K562 (cell line): ENCODE measurements around the gene CCDC54. TPM values are rescaled to one million over a fixed set of nuclear protein-coding genes. Genes with fewer than 3 reads are reported as not detected.

ENCODE experiments used
- CBX3 ChIP-seq, 2 experiments: IDR thresholded peaks; 1 replicate in 1 of 2; 2 replicates in 1 of 2; pipeline ENCODE4 v1.6.1; 2012; ENCODE audit warnings: inconsistent platforms in 2 of 2, low read length in 2 of 2, borderline replicate concordance in 1 of 2, control low read depth in 1 of 2
- CREM ChIP-seq: IDR thresholded peaks from 2 replicates; pipeline ENCODE4 v1.6.1; 2014; ENCODE audit warnings: antibody characterized with exemption, low read depth
- DPF2 ChIP-seq: fragments of 450-650 bp; IDR thresholded peaks from 2 replicates; pipeline ENCODE4 v1.6.1; 2016
- NFATC3 ChIP-seq: fragments of 450-650 bp; IDR thresholded peaks from 2 replicates; pipeline ENCODE4 v1.6.1; 2017; ENCODE audit warnings: mild to moderate bottlenecking
- RBM39 ChIP-seq: fragments of 200-400 bp; formaldehyde crosslinking; optimal IDR thresholded peaks from 2 replicates; pipeline ENCODE3; 2018; ENCODE audit warnings: low read depth, low read length
- TBP ChIP-seq: optimal IDR thresholded peaks from 2 replicates; pipeline ENCODE3; 2011; ENCODE audit warnings: low read depth, low read length, improper control_type of control experiment
- polyA plus RNA-seq, 8 experiments: library from polyadenylated mRNA; depleted of rRNA in 4 of 8; stranded (reverse) in 5 of 8; unstranded in 3 of 8; fragments of >200 nt; fragmentation: Nextera tagmentation in 2 of 8; fragmentation: Illumina TruSeq in 1 of 8; extraction: Ambion mirVana in 2 of 8; extraction: Trizol in 1 of 8; gene quantifications; 2 replicates each; pipeline versions ENCODE4 v1.2.1 to v1.2.3, GENCODE V29; 2011 to 2014; ENCODE audit warnings: inconsistent platforms in 1 of 8, missing spikeins in 1 of 8
- total RNA-seq, 7 experiments: library from RNA; depleted of rRNA in 6 of 7; stranded (reverse); fragments of >200 nt in 6 of 7; fragmentation: Illumina TruSeq in 2 of 7; extraction: Trizol in 2 of 7; gene quantifications; 2 replicates each; pipeline versions ENCODE4 v1.2.1 to v1.2.3, GENCODE V29; 2011 to 2021; ENCODE audit warnings: low replicate concordance in 1 of 7
- TF ChIP-seq, protein P1 (sequence below), 2 experiments: fragments of 450-650 bp in 1 of 2; sonication (generic) in 1 of 2; formaldehyde crosslinking in 1 of 2; IDR thresholded peaks; 2 replicates each; pipeline versions ENCODE4 v1.7.1 to v1.9.0; 2016 to 2022; ENCODE audit warnings: inconsistent platforms in 1 of 2, mild to moderate bottlenecking in 1 of 2, missing genetic modification reagents in 1 of 2
- TF ChIP-seq, protein P2 (sequence below): sonication (generic); formaldehyde crosslinking; IDR thresholded peaks from 2 replicates; pipeline ENCODE4 v1.8.0; 2023; ENCODE audit warnings: mild to moderate bottlenecking, missing genetic modification reagents

CCDC54 gene
- total and polyA plus RNA-seq, 9 of the 15 experiments (the other 6 are each of a cell fraction or from before 2014, with no cell fraction given), result not detected

DNA sequence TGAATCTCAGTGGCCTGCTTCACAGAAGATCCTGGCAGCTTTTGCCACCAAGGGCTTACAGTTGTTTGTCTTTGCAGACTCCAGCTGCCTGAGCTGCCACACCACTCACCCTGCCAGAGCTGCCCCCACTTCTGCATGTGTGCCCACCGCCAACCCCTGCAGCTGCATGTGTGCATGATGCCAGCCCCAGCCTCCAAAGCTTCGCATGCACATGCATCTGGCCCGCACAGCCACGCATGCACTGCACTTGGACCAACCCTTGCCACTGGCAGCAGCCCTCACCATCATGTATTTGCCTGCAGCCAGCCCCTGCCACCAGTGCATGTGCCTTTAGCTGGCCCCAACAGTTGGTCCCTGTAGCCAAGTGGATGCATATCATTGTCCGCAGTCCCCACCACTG, 31.3 kb downstream of the CCDC54 start (continued):
- TF ChIP-seq, protein P1, sequence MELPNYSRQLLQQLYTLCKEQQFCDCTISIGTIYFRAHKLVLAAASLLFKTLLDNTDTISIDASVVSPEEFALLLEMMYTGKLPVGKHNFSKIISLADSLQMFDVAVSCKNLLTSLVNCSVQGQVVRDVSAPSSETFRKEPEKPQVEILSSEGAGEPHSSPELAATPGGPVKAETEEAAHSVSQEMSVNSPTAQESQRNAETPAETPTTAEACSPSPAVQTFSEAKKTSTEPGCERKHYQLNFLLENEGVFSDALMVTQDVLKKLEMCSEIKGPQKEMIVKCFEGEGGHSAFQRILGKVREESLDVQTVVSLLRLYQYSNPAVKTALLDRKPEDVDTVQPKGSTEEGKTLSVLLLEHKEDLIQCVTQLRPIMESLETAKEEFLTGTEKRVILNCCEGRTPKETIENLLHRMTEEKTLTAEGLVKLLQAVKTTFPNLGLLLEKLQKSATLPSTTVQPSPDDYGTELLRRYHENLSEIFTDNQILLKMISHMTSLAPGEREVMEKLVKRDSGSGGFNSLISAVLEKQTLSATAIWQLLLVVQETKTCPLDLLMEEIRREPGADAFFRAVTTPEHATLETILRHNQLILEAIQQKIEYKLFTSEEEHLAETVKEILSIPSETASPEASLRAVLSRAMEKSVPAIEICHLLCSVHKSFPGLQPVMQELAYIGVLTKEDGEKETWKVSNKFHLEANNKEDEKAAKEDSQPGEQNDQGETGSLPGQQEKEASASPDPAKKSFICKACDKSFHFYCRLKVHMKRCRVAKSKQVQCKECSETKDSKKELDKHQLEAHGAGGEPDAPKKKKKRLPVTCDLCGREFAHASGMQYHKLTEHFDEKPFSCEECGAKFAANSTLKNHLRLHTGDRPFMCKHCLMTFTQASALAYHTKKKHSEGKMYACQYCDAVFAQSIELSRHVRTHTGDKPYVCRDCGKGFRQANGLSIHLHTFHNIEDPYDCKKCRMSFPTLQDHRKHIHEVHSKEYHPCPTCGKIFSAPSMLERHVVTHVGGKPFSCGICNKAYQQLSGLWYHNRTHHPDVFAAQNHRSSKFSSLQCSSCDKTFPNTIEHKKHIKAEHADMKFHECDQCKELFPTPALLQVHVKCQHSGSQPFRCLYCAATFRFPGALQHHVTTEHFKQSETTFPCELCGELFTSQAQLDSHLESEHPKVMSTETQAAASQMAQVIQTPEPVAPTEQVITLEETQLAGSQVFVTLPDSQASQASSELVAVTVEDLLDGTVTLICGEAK (IDR thresholded peaks at IDR 0.05), result no peak
- TF ChIP-seq, protein P1 (CRISPR knock-in tag; IDR thresholded peaks at IDR 0.05), result no peak
- TF ChIP-seq DPF2 (no peak), CBX3 (IDR thresholded peaks at IDR 0.05; ENCODE audit: borderline replicate concordance in 1 of 2, low read length in 2 of 2) (no peak), TBP (no peak), NFATC3 (no peak), CREM (no peak), RBM39 (no peak)
- TF ChIP-seq, protein P2, sequence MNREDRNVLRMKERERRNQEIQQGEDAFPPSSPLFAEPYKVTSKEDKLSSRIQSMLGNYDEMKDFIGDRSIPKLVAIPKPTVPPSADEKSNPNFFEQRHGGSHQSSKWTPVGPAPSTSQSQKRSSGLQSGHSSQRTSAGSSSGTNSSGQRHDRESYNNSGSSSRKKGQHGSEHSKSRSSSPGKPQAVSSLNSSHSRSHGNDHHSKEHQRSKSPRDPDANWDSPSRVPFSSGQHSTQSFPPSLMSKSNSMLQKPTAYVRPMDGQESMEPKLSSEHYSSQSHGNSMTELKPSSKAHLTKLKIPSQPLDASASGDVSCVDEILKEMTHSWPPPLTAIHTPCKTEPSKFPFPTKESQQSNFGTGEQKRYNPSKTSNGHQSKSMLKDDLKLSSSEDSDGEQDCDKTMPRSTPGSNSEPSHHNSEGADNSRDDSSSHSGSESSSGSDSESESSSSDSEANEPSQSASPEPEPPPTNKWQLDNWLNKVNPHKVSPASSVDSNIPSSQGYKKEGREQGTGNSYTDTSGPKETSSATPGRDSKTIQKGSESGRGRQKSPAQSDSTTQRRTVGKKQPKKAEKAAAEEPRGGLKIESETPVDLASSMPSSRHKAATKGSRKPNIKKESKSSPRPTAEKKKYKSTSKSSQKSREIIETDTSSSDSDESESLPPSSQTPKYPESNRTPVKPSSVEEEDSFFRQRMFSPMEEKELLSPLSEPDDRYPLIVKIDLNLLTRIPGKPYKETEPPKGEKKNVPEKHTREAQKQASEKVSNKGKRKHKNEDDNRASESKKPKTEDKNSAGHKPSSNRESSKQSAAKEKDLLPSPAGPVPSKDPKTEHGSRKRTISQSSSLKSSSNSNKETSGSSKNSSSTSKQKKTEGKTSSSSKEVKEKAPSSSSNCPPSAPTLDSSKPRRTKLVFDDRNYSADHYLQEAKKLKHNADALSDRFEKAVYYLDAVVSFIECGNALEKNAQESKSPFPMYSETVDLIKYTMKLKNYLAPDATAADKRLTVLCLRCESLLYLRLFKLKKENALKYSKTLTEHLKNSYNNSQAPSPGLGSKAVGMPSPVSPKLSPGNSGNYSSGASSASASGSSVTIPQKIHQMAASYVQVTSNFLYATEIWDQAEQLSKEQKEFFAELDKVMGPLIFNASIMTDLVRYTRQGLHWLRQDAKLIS, result no peak
- TF ChIP-seq, all 486 proteins: peak for 0
